Stimulated activated CD4-positive, alpha-beta T cell treated with anti-CD3 and anti-CD28 coated beads, Interleukin-12 subunit alpha, Interleukin-12 subunit beta, amount 100 ng/mL, for 24 hours (primary cell): ENCODE data around the gene CENPN.

Source experiments
- DNase-seq, 2 experiments: peaks; one replicate each; pipeline ENCODE4 v3.0.0-alpha.2; 2020; ENCODE audit warnings: low read depth in 2 of 2

CENPN gene

GRCh38 chr16:80991792-80992430, 15.1 kb upstream of the CENPN start:
- no peak for DNase-seq

- DNase-seq, result no peak
Observed at GRCh38 chr16:80992676-80993293, 14.2 kb upstream of the CENPN start.

GRCh38 chr16:80993307-80993706, 13.7 kb upstream of the CENPN start:
- no peak for DNase-seq

DNA sequence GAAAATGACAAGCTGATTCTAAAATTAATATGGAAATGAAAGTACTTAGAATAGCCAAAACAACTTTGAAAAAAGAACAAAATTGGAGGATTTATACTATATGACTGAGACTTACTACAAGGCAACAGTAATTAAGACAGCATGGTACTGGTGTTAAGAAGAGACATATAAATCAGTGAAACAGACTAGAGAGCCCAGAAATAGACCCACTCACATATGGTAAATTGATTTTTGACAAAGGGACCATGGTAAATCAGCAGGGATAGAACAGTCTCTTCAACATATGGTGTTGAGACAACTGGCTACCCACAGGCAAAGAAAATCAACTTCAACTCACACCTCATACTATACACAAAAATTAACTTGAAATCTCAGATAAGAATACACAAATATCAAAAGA, 13.2 kb upstream of the CENPN start:
- DNase-seq, result no peak

DNA sequence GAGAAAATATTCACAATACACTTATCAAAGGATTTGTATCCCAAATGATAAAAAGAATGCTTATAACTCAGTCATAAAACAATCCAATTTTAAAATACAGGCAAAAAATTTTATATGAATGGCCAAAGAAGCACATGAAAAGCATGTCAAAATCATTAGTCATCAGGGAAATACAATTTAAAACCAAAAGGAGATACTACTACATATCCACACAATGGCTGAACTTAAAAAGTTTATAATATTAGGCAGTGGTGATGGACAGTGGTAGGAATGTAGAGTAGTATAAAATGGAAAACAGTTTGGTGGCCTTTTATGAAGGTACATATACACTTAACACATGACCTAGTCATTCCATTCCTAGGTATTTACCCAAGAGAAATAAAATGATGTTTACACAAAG, 12.6 kb upstream of the CENPN start:
- DNase-seq, result no peak

- DNase-seq, result no peak
Observed at GRCh38 chr16:80996688-80997138, 10.3 kb upstream of the CENPN start.

DNA sequence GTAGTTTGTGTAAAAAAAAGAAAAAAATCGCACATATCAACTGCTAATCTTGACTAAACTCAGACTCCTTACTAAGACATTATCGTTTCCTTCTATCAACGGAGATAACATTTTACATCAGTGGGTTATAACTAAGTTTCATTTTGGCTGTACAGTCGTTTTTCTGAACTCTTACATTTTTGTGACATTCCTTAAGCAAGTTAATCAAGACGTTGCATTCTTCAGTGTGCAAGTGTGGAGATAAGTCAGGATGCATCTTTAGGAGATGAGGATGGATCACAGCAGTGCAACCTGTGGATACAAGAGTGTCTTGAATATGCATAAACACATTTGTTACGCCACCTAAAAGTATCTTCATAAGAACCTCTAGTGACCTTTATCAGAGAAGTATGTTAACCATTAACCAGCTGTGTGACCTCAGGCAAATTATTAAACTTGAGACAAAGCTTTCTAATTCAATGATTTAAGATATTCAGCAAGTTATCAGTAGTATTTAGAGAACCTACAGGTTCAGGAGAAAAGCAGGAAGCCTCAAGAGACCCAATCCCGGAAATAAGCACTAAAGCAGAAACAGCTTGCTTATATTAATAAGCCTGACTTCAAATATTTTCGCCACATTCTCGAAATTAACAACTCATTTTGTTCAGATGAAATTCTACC, 9.7 kb upstream of the CENPN start:
- DNase-seq, result no peak

DNA sequence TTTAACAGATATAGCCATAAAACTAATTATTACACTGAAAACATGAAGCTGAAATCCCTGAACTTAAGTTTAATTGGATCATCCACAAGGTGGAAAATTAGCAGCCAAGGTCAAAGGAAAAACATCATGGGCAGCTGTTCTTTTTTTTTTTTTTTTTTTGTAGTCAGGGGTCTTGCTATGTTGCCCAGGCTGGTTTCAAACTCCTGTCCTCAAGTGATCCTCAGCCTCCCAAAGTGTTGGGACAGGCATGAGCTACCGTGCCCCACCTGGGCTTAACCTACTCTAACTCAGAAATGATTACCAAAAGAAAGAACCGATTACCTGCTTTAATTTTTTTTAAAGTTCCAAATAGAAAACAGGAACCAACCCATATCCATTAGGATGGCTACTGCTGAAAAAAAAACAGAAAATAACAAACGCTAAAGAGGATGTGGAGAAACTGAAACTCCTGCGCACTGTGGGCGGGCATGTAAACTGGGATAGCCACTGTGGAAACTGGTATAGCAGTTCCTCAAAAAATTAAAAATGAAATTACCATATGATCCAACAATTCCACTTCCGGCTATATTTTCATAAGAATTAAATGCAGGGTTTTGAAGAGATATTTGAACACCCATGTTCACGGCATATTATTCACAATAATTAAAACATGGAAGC, 8.9 kb upstream of the CENPN start:
- DNase-seq, result no peak

GRCh38 chr16:81000873-81001272, 6.1 kb upstream of the CENPN start:
- DNase-seq, result no peak

DNA sequence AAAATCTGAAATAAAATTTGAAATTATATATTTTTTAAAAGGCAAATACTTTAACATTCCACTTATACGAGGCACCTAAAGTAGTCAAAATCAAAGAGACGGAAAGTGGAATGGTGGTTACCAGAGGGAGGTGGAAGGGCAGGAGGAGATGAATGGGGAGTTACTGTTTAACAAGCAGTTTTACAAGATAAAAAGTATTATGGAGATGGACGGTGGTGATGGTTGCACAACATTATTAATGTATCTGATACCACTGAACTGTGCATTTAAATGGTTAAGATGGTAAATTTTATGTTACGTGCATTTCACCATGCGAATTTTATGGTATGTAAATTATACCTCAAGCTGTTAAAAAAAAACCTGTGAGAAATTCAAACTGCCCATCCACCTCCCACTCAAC, 5.7 kb upstream of the CENPN start:
- DNase-seq, result no peak

DNA sequence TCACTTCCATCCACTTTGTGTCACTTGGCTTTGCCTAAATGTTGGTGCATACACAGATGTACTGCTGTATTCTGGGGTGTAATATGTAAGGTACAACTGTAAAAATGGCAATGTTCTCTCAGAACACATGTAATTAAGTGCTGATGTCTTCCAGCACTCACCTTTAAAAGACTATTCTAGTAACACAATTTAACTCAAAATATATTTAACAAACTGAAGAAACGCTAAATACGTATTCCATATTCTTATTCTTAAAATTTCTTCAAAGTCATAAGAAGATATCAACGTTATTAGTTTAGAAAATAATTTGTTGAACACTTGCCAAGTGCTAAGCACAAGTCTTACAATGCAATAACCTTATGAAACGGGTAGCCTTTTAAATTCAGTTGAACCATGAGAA, 4.0 kb upstream of the CENPN start:
- no peak for DNase-seq

DNA sequence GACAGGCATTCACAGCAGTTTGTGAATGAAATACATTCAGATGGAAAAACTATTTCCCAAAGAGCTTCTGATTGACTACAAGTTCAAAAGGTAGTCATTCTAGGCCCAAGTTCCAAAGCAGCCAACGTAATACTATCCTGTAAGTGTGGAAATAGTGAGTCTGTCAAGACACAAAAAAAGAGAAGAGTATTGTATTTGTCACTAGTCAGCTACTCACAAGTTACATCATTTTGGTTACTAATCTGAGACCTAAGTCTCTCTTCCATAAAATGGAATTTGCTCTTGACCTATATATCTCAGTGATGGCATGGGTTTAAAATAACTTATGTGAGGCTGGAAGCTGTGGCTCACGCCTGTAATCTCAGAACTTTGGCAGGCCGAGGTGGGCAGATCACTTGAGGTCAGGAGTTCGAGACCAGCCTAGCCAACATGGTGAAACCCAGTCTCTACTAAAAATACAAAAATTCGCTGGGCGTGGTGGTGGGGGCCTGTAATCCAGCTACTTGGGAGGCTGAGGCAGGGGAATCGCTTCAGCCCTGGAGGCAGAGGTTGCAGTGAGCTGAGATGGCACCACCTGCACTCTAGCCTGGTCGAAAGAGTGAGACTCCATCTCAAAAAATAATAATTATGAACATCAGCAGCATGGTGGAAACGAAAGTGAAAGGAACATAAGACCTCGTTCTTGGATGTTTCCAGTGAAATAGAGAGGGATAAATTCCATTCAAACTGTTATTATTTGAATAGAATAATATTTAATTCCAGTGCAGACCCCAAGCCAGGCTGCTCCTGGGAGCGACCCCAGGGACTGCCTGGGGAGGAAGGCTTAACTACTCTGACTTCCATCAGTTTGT, 3.2 kb upstream of the CENPN start:
- DNase-seq, result no peak

- no peak for DNase-seq
Observed at GRCh38 chr16:81004646-81005353, 2.2 kb upstream of the CENPN start.

GRCh38 chr16:81005610-81006161, 1.3 kb upstream of the CENPN start:
- no peak for DNase-seq

DNA sequence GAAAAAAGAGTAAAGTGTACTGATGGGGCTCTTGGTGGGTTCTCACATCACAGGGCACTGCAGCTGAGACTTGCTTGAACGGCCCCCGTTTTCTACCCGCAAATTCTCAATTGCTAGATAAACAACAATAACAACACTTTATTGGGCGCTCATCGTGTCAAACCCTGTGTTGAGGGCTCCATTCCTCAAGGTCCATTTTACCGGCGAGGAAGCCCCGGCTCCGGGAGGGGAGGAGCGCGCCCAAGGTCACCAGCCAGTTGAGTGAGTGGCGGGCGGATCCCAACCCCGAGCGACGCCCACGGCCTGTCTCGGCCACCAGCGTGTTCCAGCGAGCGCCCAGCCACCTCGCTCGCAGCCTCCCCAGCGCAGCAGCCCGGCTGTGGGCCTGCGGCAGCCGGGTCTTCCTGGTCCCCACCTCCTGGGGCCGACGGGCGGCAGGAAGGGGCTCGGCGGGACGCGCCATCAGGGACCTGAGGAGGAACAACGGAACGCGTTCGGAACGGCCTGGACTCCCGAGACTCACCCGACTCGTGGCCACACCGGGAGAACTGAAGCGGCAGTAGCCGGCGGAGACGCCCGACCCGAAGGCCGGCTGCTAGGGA, 702 bp upstream of the CENPN start:
- peak; percentile 41 to 65 for DNase-seq

DNA sequence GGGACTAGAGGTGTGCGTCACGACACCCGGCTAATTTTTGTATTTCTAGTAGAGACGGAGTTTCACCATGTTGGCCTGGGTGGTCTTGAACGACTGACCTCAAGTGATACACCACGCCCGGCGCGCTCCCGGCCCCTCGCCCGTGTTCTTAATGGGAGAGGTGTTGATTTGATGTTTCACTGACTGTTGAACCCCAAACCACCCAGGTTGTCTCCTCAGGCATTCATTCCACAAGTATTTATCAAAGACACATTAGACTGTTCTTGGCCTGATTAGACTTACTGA, 1.4 kb downstream of the CENPN start:
- no peak for DNase-seq

DNA sequence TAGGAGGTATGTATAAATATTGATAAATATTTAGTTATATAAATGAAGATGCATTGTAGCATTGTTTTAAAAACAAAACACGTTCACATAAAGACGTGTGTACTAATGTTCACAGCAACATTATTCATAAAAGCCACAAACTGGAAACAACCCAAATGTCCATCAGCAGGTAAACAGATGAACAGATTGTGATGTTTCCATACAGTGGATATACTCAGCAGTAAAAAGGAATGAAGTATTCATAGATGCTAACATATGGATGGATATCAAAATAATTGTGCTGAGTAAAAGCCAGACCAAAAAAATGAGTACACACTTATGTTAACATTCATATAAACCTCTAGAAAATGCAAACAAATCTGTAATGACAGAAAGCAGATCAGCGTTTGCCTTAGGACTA, 6.0 kb downstream of the CENPN start:
- no peak for DNase-seq

DNA sequence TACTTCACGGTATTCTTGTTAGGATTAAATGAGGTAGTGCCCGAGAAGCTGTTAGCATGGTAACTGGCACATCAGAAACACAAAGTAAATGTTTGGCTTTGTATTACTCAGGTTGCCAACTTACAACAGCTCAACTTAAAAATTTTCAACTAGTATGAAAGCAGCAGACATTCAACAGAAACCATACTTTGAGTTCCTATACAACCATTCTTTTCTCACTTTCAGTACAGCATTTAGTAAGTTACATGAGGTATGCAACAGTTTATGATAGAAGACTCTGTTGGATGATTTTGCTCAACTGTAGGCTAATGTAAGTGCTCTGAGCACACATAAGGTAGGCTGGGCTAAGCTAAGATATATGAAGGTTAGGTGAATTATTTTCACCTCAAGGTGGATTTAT, 7.7 kb downstream of the CENPN start:
- DNase-seq, result no peak

DNA sequence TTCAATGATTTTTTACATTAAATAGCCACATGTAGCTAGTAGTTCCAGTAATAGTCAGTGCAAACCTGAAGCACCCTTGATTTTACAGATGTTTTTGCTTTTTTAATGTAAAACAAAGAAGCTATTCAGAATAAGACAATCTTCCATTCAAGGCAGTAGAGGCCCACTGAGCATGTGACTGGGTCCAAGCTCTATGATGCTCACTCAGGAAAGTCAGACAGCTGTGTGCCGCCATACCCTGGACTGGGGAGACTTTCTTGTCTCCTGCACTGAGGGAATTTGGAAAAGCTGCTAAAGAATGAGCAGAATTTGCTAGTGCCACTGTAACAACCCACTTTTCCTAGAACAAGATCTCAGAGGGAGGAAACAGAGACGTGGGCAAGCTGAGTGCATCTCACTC, 11.5 kb downstream of the CENPN start:
- no peak for DNase-seq

DNA sequence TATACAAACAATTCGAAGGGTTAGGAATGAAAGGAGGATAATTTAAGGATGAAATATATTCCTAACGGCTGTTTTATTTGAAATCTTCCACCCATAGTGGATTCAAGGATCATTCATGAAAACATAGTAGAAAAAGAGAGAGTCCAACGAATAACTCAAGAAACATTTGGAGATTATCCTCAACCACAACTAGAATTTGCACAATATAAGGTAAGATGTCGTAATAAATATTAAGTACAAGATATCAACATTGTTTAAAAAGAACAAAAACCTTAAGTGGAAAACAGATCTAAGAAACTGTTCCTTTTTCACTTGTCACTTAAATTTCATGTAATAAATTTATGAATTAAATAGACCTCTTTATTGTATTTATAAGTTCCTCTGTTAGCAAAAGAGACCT, 19.4 kb downstream of the CENPN start:
- no peak for DNase-seq
